ENCODE results near the gene OR51I2.

Gene OR51I2

DNA sequence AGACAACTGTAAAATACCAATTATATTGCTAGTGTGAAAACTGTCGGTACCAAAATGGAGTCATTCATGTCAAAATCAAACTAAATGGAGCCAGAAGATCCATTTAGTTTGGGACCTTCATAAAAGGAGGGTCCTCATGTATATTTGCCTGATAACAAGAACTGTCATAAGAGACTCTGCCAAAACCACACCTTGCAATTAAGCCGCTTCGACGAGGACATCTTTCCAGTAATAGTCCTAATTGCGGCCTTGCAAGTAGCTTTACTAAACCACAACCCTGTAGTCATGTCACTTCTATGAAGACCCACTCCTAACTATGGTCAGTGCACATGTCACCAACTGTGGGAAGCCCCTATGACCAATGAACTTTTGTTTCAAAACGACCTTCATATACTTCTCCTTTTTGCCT is 51.3 kb downstream of the OR51I2 start:
- in situ Hi-C loops (cut with MboI; ENCODE audit: low pct_unique_long_range_greater_than_20kb, low sequenced_read_pairs, unreplicated experiment): no loop called here
- TF ChIP-seq, protein P1, sequence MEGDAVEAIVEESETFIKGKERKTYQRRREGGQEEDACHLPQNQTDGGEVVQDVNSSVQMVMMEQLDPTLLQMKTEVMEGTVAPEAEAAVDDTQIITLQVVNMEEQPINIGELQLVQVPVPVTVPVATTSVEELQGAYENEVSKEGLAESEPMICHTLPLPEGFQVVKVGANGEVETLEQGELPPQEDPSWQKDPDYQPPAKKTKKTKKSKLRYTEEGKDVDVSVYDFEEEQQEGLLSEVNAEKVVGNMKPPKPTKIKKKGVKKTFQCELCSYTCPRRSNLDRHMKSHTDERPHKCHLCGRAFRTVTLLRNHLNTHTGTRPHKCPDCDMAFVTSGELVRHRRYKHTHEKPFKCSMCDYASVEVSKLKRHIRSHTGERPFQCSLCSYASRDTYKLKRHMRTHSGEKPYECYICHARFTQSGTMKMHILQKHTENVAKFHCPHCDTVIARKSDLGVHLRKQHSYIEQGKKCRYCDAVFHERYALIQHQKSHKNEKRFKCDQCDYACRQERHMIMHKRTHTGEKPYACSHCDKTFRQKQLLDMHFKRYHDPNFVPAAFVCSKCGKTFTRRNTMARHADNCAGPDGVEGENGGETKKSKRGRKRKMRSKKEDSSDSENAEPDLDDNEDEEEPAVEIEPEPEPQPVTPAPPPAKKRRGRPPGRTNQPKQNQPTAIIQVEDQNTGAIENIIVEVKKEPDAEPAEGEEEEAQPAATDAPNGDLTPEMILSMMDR (IDR thresholded peaks at IDR 0.05; ENCODE audit: extremely low read depth, insufficient read depth, missing control alignments): no peak
- no peak for DNase-seq (ENCODE audit: low spot score)

DNA sequence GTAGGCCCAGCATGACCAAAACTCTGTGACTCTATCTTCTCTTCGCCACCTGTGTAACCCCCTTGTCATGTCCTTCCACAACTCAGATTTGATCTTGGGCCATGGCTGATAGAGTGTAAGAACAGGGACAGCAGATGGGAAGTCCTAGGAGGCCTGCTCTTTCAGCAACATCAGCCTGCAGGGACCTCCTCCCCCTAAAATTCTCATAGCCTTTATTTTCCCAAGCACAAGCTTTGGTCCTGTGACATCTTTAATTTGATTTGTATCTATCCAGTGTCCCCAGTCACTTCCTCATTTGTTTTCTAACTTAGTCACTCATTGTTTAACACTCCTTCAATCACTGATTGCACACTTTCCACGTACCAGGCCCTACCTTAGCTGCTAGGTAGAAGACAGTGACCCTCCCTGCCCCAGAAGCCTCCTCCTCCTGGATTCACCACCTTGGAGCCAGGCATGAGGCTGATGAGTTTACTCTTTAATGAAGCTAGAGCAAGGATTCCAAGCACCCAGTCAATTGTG is 55.3 kb downstream of the OR51I2 start:
- TF ChIP-seq, protein P1 (IDR thresholded peaks at IDR 0.05; ENCODE audit: extremely low read depth, insufficient read depth, missing control alignments): no peak
- DNase-seq (ENCODE audit: low spot score): no peak
- in situ Hi-C loops (cut with MboI; ENCODE audit: low pct_unique_long_range_greater_than_20kb, low sequenced_read_pairs, unreplicated experiment): no loop called here

DNA sequence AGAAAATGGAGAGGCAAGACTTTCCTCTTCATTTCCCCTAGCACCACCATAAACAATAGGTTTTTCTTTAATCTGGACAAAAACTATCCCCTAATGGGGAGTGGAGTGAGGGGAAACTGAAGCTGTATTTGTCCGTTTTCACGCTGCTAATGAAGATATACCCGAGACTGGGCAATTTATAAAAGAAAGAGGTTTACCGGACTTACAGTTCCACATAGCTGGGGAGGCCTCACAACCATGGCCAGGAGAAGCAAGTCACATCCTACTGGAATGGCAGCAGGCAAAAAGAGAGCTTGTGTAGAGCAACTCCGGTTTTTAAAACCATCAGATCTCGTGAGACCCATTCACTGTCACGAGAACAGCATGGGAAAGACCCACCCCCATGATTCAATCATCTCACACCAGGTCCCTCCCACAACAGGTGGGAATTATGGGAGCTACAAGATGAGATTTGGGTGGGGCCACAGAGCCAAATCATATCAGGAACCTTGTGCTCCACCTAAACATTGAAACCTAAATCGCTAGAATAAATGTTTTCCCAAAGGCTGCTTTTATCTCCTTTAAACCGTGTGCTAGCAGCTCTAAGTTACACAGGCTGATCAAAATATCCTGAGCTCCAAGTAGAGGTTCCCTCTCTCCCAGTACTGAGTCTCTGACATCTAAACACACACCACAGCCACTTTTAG is 56.4 kb downstream of the OR51I2 start:
- no peak for DNase-seq (ENCODE audit: low spot score)
- TF ChIP-seq, protein P1 (IDR thresholded peaks at IDR 0.05; ENCODE audit: extremely low read depth, insufficient read depth, missing control alignments): no peak
- in situ Hi-C loops (cut with MboI; ENCODE audit: low pct_unique_long_range_greater_than_20kb, low sequenced_read_pairs, unreplicated experiment): no loop called here
